H9 (cell line): ENCODE measurements around the gene CABCOCO1. TPM values are rescaled to one million over a fixed set of nuclear protein-coding genes. Genes with fewer than 3 reads are reported as not detected.

Source experiments
- DNase-seq: peaks from one replicate; pipeline ENCODE4 v3.0.0-alpha.2; 2017
- H2AFZ ChIP-seq: one replicate; pipeline ENCODE4 v1.6.1; 2013; ENCODE audit warnings: mild to moderate bottlenecking, low read length, control low read depth, moderate library complexity
- H2AK5ac ChIP-seq: 2 replicates; pipeline ENCODE4 v1.6.1; 2013; ENCODE audit warnings: low read length, control low read depth, mixed read lengths; ENCODE audit not compliant: insufficient read length
- H2BK120ac ChIP-seq: one replicate; pipeline ENCODE4 v1.6.1; 2013; ENCODE audit warnings: low read depth, mild to moderate bottlenecking, low read length, control low read depth, inconsistent platforms; ENCODE audit not compliant: poor library complexity, severe bottlenecking
- H2BK12ac ChIP-seq: 2 replicates; pipeline ENCODE4 v1.6.1; 2013; ENCODE audit warnings: low read length, control low read depth, mixed read lengths, low read depth; ENCODE audit not compliant: insufficient read length
- H2BK15ac ChIP-seq: 2 replicates; pipeline ENCODE4 v1.6.1; 2013; ENCODE audit warnings: low read depth, low read length, control low read depth
- H2BK20ac ChIP-seq: one replicate; pipeline ENCODE4 v1.6.1; 2013; ENCODE audit warnings: low read depth, mild to moderate bottlenecking, low read length, control low read depth, inconsistent platforms; ENCODE audit not compliant: poor library complexity, severe bottlenecking
- H2BK5ac ChIP-seq: 2 replicates; pipeline ENCODE4 v1.6.1; 2013; ENCODE audit warnings: low read length, control low read depth, mixed read lengths; ENCODE audit not compliant: insufficient read length
- H3K14ac ChIP-seq: 2 replicates; pipeline ENCODE4 v1.6.1; 2013; ENCODE audit warnings: low read length, control low read depth; ENCODE audit not compliant: insufficient read depth
- H3K18ac ChIP-seq: 2 replicates; pipeline ENCODE4 v1.6.1; 2013; ENCODE audit warnings: low read depth, mild to moderate bottlenecking, mixed read lengths, low read length, control low read depth; ENCODE audit not compliant: insufficient read length
- H3K23ac ChIP-seq: 2 replicates; pipeline ENCODE4 v1.6.1; 2013; ENCODE audit warnings: low read length, control low read depth, mixed read lengths, low read depth; ENCODE audit not compliant: insufficient read length
- H3K23me2 ChIP-seq: 2 replicates; pipeline ENCODE4 v1.6.1; 2013; ENCODE audit warnings: low read depth, mild to moderate bottlenecking, mixed read lengths, low read length, control low read depth; ENCODE audit not compliant: insufficient read length, poor library complexity, severe bottlenecking
- H3K27ac ChIP-seq: 2 replicates; pipeline ENCODE4 v1.5.1; 2013; ENCODE audit warnings: low read length, control low read depth, mixed read lengths, low read depth; ENCODE audit not compliant: insufficient read length
- H3K27me3 ChIP-seq: 2 replicates; pipeline ENCODE4 v1.6.1; 2013; ENCODE audit warnings: low read length, control low read depth, inconsistent platforms; ENCODE audit not compliant: insufficient read depth
- H3K4ac ChIP-seq: 2 replicates; pipeline ENCODE4 v1.6.1; 2013; ENCODE audit warnings: low read depth, mild to moderate bottlenecking, control low read depth, inconsistent platforms, low read length, moderate library complexity
- H3K4me1 ChIP-seq: 2 replicates; pipeline ENCODE4 v1.6.1; 2013; ENCODE audit warnings: low read length, control low read depth, inconsistent platforms; ENCODE audit not compliant: insufficient read depth
- H3K4me2 ChIP-seq: 2 replicates; pipeline ENCODE4 v1.6.1; 2013; ENCODE audit warnings: low read length, control low read depth, mixed read lengths; ENCODE audit not compliant: insufficient read length, insufficient read depth
- H3K56ac ChIP-seq: 2 replicates; pipeline ENCODE4 v1.6.1; 2013; ENCODE audit warnings: low read depth, mild to moderate bottlenecking, mixed read lengths, low read length, control low read depth; ENCODE audit not compliant: insufficient read length
- H3K79me1 ChIP-seq: 2 replicates; pipeline ENCODE4 v1.6.1; 2013; ENCODE audit warnings: low read depth, mild to moderate bottlenecking, moderate library complexity, low read length, control low read depth, inconsistent platforms; ENCODE audit not compliant: insufficient read depth, poor library complexity, severe bottlenecking
- H3K79me2 ChIP-seq: 2 replicates; pipeline ENCODE4 v1.6.1; 2013; ENCODE audit warnings: low read length, control low read depth, inconsistent platforms; ENCODE audit not compliant: insufficient read depth
- H3K9ac ChIP-seq: 2 replicates; pipeline ENCODE4 v1.6.1; 2013; ENCODE audit warnings: low read length, control low read depth, mixed read lengths; ENCODE audit not compliant: insufficient read length; ENCODE audit errors: extremely low read depth
- H3K9me3 ChIP-seq: one replicate; pipeline ENCODE4 v1.6.1; 2013; ENCODE audit warnings: low read depth, low read length, inconsistent platforms; ENCODE audit not compliant: control insufficient read depth
- H3T11ph ChIP-seq: one replicate; pipeline ENCODE4 v1.6.1; 2013; ENCODE audit warnings: mild to moderate bottlenecking, low read length, control low read depth, inconsistent platforms
- H4K20me1 ChIP-seq: one replicate; pipeline ENCODE4 v1.6.1; 2013; ENCODE audit not compliant: control insufficient read depth, insufficient read length, insufficient read depth
- H4K5ac ChIP-seq: 2 replicates; pipeline ENCODE4 v1.6.1; 2013; ENCODE audit warnings: low read depth, mild to moderate bottlenecking, mixed read lengths, low read length, control low read depth; ENCODE audit not compliant: insufficient read length
- H4K8ac ChIP-seq: replicated peaks from 2 replicates; pipeline ENCODE4 v1.6.1; 2013; ENCODE audit warnings: low read length, control low read depth, mixed read lengths, low read depth; ENCODE audit not compliant: insufficient read length
- H4K91ac ChIP-seq: 2 replicates; pipeline ENCODE4 v1.6.1; 2013; ENCODE audit warnings: low read depth, mild to moderate bottlenecking, moderate library complexity, mixed read lengths, low read length, control low read depth; ENCODE audit not compliant: insufficient read length
- H3K27ac Mint-ChIP-seq, 3 experiments: 2 replicates in 2 of 3; 3 replicates in 1 of 3; pipeline ENCODE4 v1.8.0; 2020 to 2021; ENCODE audit warnings: mixed read lengths in 3 of 3, mild to moderate bottlenecking in 1 of 3, moderate library complexity in 1 of 3
- H3K27me3 Mint-ChIP-seq: 2 replicates; pipeline ENCODE4 v1.8.0; 2021; ENCODE audit warnings: low read depth, mild to moderate bottlenecking, moderate library complexity, mixed read lengths
- H3K36me3 Mint-ChIP-seq, 3 experiments: 2 replicates in 2 of 3; 3 replicates in 1 of 3; pipeline ENCODE4 v1.8.0; 2020 to 2021; ENCODE audit warnings: low read depth in 3 of 3, mixed read lengths in 3 of 3; ENCODE audit not compliant: insufficient read depth in 1 of 3
- H3K4me1 Mint-ChIP-seq, 2 experiments: 2 replicates each; pipeline ENCODE4 v1.8.0; 2020; ENCODE audit warnings: mixed read lengths in 2 of 2
- H3K4me3 Mint-ChIP-seq, 2 experiments: 2 replicates in 1 of 2; 3 replicates in 1 of 2; pipeline ENCODE4 v1.8.0; 2020 to 2021; ENCODE audit warnings: mild to moderate bottlenecking in 2 of 2, mixed read lengths in 2 of 2, moderate library complexity in 1 of 2
- H3K9me3 Mint-ChIP-seq, 2 experiments: 2 replicates in 1 of 2; 3 replicates in 1 of 2; pipeline ENCODE4 v1.8.0; 2020; ENCODE audit warnings: mild to moderate bottlenecking in 2 of 2, mixed read lengths in 2 of 2, moderate library complexity in 1 of 2
- WGBS: extraction: QIAGEN DNeasy Blood & Tissue Kit; methylation state at CpG from one replicate; pipeline ENCODE4 v1.1.7; 2013; ENCODE audit warnings: missing lambda C conversion rate, low lambda C conversion rate, mixed read lengths; ENCODE audit not compliant: insufficient read length; ENCODE audit errors: extremely low coverage; 5-methylcytosine and 5-hydroxymethylcytosine counted together
- total RNA-seq: library from RNA; stranded (reverse); gene quantifications from 2 replicates; pipeline ENCODE4 v1.2.1, GENCODE V29; 2021
- TF ChIP-seq, protein P1 (sequence below): fragments of 200-600 bp; sonication (generic); conservative IDR thresholded peaks from 3 replicates; pipeline ENCODE4 v1.8.0; 2021; ENCODE audit warnings: antibody characterized with exemption, mild to moderate bottlenecking

CABCOCO1 gene
- total RNA-seq, 1 experiment from 2014 or later: not detected

DNA sequence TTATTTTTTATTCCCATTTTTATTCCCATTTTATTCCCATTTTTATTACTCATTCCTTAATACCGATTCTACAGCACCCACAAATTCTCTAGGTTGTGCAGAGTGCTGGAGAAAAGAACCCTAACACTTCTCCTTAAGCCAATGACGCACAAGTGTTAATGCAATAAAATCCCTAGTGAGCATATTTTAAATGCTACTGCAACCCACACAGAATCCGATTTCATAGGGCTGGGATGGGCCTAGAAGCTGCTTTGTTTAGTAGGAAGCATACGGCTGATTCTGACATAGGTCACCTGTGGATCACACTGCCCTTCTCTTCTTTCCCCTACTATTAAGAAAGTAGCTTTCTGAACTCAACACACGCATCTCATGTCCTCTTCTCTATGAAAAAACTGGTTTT is 45.1 kb upstream of the CABCOCO1 start:
- no peak overlapping the region for H3K14ac ChIP-seq
- H3K27ac ChIP-seq: no peak overlapping the region
- TF ChIP-seq, protein P1, sequence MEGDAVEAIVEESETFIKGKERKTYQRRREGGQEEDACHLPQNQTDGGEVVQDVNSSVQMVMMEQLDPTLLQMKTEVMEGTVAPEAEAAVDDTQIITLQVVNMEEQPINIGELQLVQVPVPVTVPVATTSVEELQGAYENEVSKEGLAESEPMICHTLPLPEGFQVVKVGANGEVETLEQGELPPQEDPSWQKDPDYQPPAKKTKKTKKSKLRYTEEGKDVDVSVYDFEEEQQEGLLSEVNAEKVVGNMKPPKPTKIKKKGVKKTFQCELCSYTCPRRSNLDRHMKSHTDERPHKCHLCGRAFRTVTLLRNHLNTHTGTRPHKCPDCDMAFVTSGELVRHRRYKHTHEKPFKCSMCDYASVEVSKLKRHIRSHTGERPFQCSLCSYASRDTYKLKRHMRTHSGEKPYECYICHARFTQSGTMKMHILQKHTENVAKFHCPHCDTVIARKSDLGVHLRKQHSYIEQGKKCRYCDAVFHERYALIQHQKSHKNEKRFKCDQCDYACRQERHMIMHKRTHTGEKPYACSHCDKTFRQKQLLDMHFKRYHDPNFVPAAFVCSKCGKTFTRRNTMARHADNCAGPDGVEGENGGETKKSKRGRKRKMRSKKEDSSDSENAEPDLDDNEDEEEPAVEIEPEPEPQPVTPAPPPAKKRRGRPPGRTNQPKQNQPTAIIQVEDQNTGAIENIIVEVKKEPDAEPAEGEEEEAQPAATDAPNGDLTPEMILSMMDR: no peak

More for the DNA sequence above, 45.1 kb upstream of the CABCOCO1 start:
- Histone ChIP-seq H3T11ph (no peak overlapping the region), H4K91ac (no peak overlapping the region), H3K18ac (no peak overlapping the region), H4K20me1 (no peaks in the 10 kb centered on the region), H2BK5ac (no peak overlapping the region), H3K79me2 (no peaks in the 10 kb centered on the region), H4K8ac (no peak overlapping the region), H3K23ac (no peak overlapping the region), H3K9ac (no peak overlapping the region), H3K27me3 (no peaks in the 10 kb centered on the region), H3K79me1 (no peaks in the 10 kb centered on the region), H2BK20ac (no peak overlapping the region), H2AK5ac (no peak overlapping the region), H4K5ac (no peak overlapping the region), H3K23me2 (no peaks in the 10 kb centered on the region), H3K9me3 (no peaks in the 10 kb centered on the region), H3K4me2 (no peak overlapping the region), H3K4ac (no peak overlapping the region), H2AFZ (no peak overlapping the region), H2BK15ac (no peak overlapping the region), H3K56ac (no peak overlapping the region), H2BK120ac (no peak overlapping the region), H3K4me1 (no peaks in the 10 kb centered on the region), H2BK12ac (no peak overlapping the region)
- Mint-ChIP-seq H3K4me3 (no peak overlapping the region), H3K36me3 (no peaks in the 10 kb centered on the region), H3K27ac (no peak overlapping the region), H3K9me3 (no peaks in the 10 kb centered on the region), H3K27me3 (no peaks in the 10 kb centered on the region), H3K4me1 (peaks cover 0 to under 1% of the 10 kb centered on the region in 2 experiments; a peak in 2 of 4 replicates)
- WGBS: 100% methylated on average over 1 of the region's 5 CpGs
- DNase-seq: no peak
